HT1080 (cell line): ENCODE results near the gene EMILIN3. TPM values are rescaled to one million over a fixed set of nuclear protein-coding genes. Genes with fewer than 3 reads are reported as not detected.
"Not testable (repeated sequence)": the region's sequence is repeated elsewhere in the genome, so short reads cannot be mapped to it uniquely, and the experiment has no call there.

Experiments used
- DNase-seq: peaks from one replicate; pipeline ENCODE4 v3.0.0-alpha.2; 2015; ENCODE audit warnings: low read depth
- total RNA-seq: library from RNA; depleted of rRNA; stranded (reverse); fragments of >200 nt; shearing (Covaris generic); gene quantifications from 2 replicates; pipeline ENCODE4 v1.2.3, GENCODE V29; 2014; rRNA removed

The EMILIN3 gene
- total RNA-seq, 1 experiment from 2014 or later, result not detected

DNA sequence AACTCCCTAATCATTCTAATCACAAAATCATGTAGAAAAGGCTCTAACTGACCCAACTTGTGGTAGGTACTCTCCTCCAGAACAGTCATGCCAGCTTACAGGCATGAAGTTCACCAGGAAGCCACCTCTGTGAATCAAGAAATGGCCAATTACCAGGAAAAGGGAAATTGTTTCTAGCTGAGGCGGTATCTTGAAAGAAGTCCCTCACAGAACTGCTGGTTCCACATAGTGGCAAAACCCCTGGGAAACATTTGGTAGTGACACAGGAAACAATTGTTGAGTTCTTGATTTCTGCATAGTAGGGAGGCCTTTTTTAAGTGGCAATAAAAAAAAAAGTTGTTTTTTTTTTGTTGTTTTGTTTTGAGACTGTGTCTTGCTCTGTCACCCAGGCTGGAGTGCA, 45.6 kb downstream of the EMILIN3 start:
- DNase-seq, result no peak

GRCh38 chr20:41320441-41320840, 46.2 kb downstream of the EMILIN3 start:
- no peak for DNase-seq

- DNase-seq, result no peak
Observed at GRCh38 chr20:41318271-41318649, 48.4 kb downstream of the EMILIN3 start.

- DNase-seq, result peak; percentile 94
Observed at GRCh38 chr20:41317546-41318270, 48.9 kb downstream of the EMILIN3 start, which contains the start of gene ZHX3. Gene ZHX3 (minus strand): TSS chr20:41317731. CDS start chr20:41204916, 112,815 bp downstream.

DNA sequence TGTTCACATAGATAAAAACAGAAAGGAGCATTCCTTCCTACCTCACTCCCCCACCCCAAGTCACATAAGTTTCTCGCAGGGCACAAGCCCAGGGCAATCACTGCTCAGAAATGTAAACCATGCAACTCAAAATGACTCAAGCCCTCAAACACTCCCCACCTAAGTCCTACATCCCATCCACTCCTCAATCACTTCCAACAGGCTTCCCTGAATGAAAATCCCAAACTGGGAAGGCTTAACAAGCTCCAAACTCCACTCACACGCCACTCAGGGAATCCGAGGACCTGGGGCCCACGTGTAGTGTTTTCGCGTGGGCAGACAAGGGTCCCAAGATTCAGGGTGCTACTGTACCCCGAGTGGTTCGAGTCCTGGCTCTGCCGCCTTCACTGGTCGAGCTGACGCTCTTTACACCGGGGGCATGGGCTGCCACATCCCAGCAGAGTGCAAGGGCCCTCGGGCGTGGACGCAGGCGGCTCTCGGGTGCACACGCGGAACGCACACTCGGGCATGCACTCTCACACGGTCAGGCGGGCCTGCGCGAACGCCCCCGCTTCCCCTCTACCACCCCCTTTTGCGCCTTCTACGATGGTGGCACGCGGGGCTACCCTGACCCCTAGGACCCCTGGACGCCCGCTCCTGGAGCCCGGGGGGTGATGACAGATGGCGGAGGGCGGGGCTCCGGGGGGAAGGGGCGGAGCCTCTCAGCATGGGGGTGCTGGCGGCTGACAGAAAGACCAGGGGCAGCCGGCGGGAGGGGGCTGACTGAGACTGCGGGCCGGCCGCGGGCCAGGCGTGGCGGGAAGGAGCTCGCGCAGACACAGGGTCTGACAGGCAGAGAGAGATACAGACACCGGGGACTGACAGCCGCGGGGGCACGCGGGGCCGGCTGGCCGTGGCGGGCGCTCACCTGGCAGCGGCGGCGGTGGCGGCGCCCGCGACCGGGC, 49.7 kb downstream of the EMILIN3 start:
- peak; percentile 83 for DNase-seq

DNA sequence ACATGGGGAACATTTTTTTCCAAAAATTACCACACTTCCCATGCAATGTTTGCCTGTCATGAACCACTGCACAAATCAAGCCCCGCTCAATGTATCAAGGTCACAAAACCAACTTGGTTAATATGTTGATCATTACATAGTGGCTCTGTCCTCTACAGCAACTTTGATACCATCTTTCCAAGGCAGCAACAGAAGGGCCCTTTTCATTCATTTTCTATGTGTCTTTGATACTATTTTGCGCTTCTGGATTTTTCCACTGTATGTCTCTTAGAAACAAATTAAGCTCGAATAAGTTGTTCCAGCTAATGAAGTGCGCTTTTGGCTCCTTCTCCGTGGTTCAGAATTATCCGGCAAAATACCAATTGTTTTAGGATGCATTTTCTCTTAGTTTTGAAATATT, 50.6 kb downstream of the EMILIN3 start:
- DNase-seq, result no peak

DNA sequence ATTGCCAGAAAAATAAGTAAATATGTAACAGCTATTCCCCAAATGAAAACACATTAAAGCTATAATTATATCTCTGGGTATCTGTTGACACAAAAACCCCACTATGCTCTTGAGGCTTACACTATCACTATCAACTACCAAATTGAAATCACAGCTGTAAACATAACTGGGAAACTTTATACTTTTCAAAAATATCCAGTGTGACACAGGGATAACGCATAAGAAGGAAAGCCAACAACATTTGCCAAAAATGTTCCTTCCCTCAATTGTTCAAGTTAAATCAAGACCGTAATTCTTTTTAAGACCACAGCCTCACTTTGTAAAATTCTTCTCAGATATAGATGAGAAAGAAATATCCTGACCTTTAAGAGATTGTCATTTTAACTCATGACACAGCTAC, 52.2 kb downstream of the EMILIN3 start:
- no peak for DNase-seq

DNA sequence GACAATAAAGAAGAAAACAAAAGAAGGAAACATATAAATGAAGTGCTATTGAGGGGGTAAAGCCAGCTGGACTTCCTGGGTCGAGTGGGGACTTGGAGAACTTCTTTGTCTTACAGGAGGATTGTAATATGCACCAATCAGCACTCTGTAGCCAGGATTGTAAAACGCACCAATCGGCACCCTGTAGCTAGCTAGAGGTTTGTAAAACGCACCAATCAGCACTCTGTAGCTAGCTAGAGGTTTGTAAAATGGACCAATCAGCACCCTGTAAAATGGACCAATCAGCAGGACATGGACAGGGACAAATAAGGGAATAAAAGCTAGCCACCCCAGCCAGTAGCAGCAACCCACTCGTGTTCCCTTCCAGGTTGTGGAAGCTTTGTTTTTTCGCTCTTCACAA, 54.6 kb downstream of the EMILIN3 start:
- DNase-seq, result not testable (repeated sequence)

Other genes with a start within 250 kb of the EMILIN3 start
- gene PLCG1, start 229.3 kb downstream of the EMILIN3 start, total RNA-seq, result 55.5 and 72.1 TPM in 2 replicates
- 13.5 and 22.0 TPM in 2 replicates for gene ZHX3, start 49.1 kb downstream of the EMILIN3 start, total RNA-seq
- 0.07 and 0.31 TPM in 2 replicates for gene LPIN3, start 26.0 kb downstream of the EMILIN3 start, total RNA-seq